K562 (cell line): ENCODE results near the gene LAMA2. TPM values are rescaled to one million over a fixed set of nuclear protein-coding genes. Genes with fewer than 3 reads are reported as not detected.

Source experiments
- ATAC-seq: fragments of 200-7000 bp; cut with Tn5 transposase; 3 replicates; pipeline ENCODE4 v1.9.1; 2020; ENCODE audit warnings: moderate library complexity
- BruUV-seq: library from RNA; stranded (reverse); fragments of 400-500 nt; replicated peaks from 2 replicates; lab custom pipeline; 2021; lab: Mats Ljungman, UMichigan
- CTCF ChIA-PET: fragments of 300-600 bp; formaldehyde crosslinking; extraction: SDS; loops from one replicate; lab custom pipeline; 2021; ENCODE audit warnings: low intra/inter-chr PET ratio; lab: Yijun Ruan, JAX
- POLR2A ChIA-PET: fragments of 300-600, 350-650 bp; sonication (Branson Sonifier 250); formaldehyde crosslinking; extraction: SDS; loops from one replicate; lab custom pipeline; 2021; ENCODE audit warnings: antibody characterized with exemption, inconsistent platforms; lab: Yijun Ruan, JAX
- DNase-seq, 4 experiments: peaks; one replicate each; pipeline versions ENCODE4 v3.0.0 to v3.0.0-alpha.2; 2011 to 2018; ENCODE audit warnings: low spot score in 3 of 4, mixed read lengths in 3 of 4; ENCODE audit errors: extremely low read depth in 1 of 4
- FAIRE-seq: peaks from 2 replicates; lab custom pipeline; 2011; peaks lifted over from hg19 to GRCh38; lab: Jason Lieb, UNC
- H2AFZ ChIP-seq: 2 replicates; pipeline ENCODE4 v1.6.0; 2011; ENCODE audit warnings: low read depth, low read length, control low read depth, inconsistent platforms
- H3K27ac ChIP-seq: fragments of 200-600 bp; 3 replicates; pipeline ENCODE4 v1.8.0; 2011; ENCODE audit warnings: low read depth, mild to moderate bottlenecking, control low read depth, inconsistent platforms, low read length, moderate library complexity, mixed read lengths; ENCODE audit errors: extremely low read depth
- H3K27me3 ChIP-seq, 2 experiments: fragments of 300-600 bp in 1 of 2; 2 replicates in 1 of 2; 3 replicates in 1 of 2; pipeline versions ENCODE4 v1.6.0 to v1.8.0; 2011; ENCODE audit warnings: inconsistent platforms in 2 of 2, low read length in 2 of 2, mild to moderate bottlenecking in 1 of 2, mixed read lengths in 1 of 2, moderate library complexity in 1 of 2; ENCODE audit not compliant: control insufficient read depth in 2 of 2, insufficient read depth in 2 of 2
- H3K36me3 ChIP-seq: fragments of 300-600 bp; 3 replicates; pipeline ENCODE4 v1.8.0; 2011; ENCODE audit warnings: mild to moderate bottlenecking, low read length, inconsistent platforms; ENCODE audit not compliant: control insufficient read depth, insufficient read depth
- H3K4me1 ChIP-seq, 2 experiments: fragments of 200-600 bp in 1 of 2; replicated peaks in 1 of 2; 2 replicates in 1 of 2; 3 replicates in 1 of 2; pipeline versions ENCODE4 v1.5.1 to v1.8.0; 2011; ENCODE audit warnings: inconsistent platforms in 2 of 2, low read length in 2 of 2, mild to moderate bottlenecking in 1 of 2, mixed read lengths in 1 of 2, moderate library complexity in 1 of 2; ENCODE audit not compliant: control insufficient read depth in 2 of 2, insufficient read depth in 2 of 2
- H3K4me2 ChIP-seq: 2 replicates; pipeline ENCODE4 v1.6.1; 2011; ENCODE audit warnings: low read length, control low read depth, inconsistent platforms, mixed read lengths; ENCODE audit not compliant: insufficient read depth
- H3K4me3 ChIP-seq: fragments of 200-600 bp; sonication (generic), shearing (Covaris generic); 2 replicates; pipeline ENCODE4 v1.5.1; 2016; ENCODE audit warnings: control low read depth, inconsistent platforms
- H3K79me2 ChIP-seq: fragments of 200-600 bp; 3 replicates; pipeline ENCODE4 v1.8.0; 2011; ENCODE audit warnings: low read length, inconsistent platforms; ENCODE audit not compliant: control insufficient read depth, insufficient read depth
- H3K9ac ChIP-seq, 2 experiments: 2 replicates each; pipeline versions ENCODE4 v1.6.0 to v1.6.1; 2011; ENCODE audit warnings: low read depth in 2 of 2, low read length in 2 of 2, control low read depth in 1 of 2, inconsistent platforms in 1 of 2, mild to moderate bottlenecking in 1 of 2, mixed read lengths in 1 of 2; ENCODE audit not compliant: insufficient read depth in 1 of 2
- H3K9me1 ChIP-seq: one replicate; pipeline ENCODE4 v1.6.0; 2011; ENCODE audit warnings: inconsistent platforms, mild to moderate bottlenecking, low read length, moderate library complexity; ENCODE audit not compliant: control insufficient read depth, insufficient read depth
- H3K9me3 ChIP-seq: replicated peaks from 2 replicates; pipeline ENCODE4 v1.5.1; 2011; ENCODE audit warnings: low read depth, low read length, inconsistent platforms; ENCODE audit not compliant: control insufficient read depth, insufficient read depth
- H4K20me1 ChIP-seq: replicated peaks from 2 replicates; pipeline ENCODE4 v1.6.1; 2011; ENCODE audit warnings: low read length, inconsistent platforms, mixed read lengths; ENCODE audit not compliant: control insufficient read depth, insufficient read depth
- BHLHE40 ChIP-seq: IDR thresholded peaks from 2 replicates; pipeline ENCODE4 v1.6.1; 2011; ENCODE audit warnings: low read length, improper control_type of control experiment
- WGBS: fragments of 100-300 bp; shearing (Covaris generic); methylation state at CpG from one replicate; pipeline ENCODE4 v1.1.6; 2016; ENCODE audit warnings: low coverage, mixed read lengths; ENCODE audit not compliant: insufficient coverage; ENCODE audit errors: missing lambda C conversion rate; 5-methylcytosine and 5-hydroxymethylcytosine counted together
- in situ Hi-C: fragments of 300-500 bp; cut with MboI; formaldehyde crosslinking; loops from 4 replicates; pipeline ENCODE4 v1.15.0; 2018; ENCODE audit warnings: inconsistent platforms, mixed read lengths
- intact Hi-C: fragments of 100-400 bp; cut with micrococcal nuclease; formaldehyde crosslinking; loops from 2 replicates; pipeline ENCODE4 v1.14.2; 2022
- polyA plus RNA-seq, 8 experiments: library from polyadenylated mRNA; depleted of rRNA in 4 of 8; stranded (reverse) in 5 of 8; unstranded in 3 of 8; fragments of >200 nt; fragmentation: Nextera tagmentation in 2 of 8; fragmentation: Illumina TruSeq in 1 of 8; extraction: Ambion mirVana in 2 of 8; extraction: Trizol in 1 of 8; gene quantifications; 2 replicates each; pipeline versions ENCODE4 v1.2.1 to v1.2.3, GENCODE V29; 2011 to 2014; ENCODE audit warnings: inconsistent platforms in 1 of 8, missing spikeins in 1 of 8
- total RNA-seq, 7 experiments: library from RNA; depleted of rRNA in 6 of 7; stranded (reverse); fragments of >200 nt in 6 of 7; fragmentation: Illumina TruSeq in 2 of 7; extraction: Trizol in 2 of 7; gene quantifications; 2 replicates each; pipeline versions ENCODE4 v1.2.1 to v1.2.3, GENCODE V29; 2011 to 2021; ENCODE audit warnings: low replicate concordance in 1 of 7
- TF ChIP-seq, protein P1 (sequence below), 2 experiments: fragments of 450-650 bp; IDR thresholded peaks; 2 replicates each; pipeline ENCODE4 v1.6.1; 2018; ENCODE audit warnings: mild to moderate bottlenecking in 2 of 2, low read depth in 1 of 2; ENCODE audit not compliant: partially characterized antibody in 2 of 2

LAMA2 gene
- total and polyA plus RNA-seq, 9 of the 15 experiments (the other 6 are each of a cell fraction or from before 2014, with no cell fraction given): 0.04 to 1.5 (median 0.36) TPM

DNA sequence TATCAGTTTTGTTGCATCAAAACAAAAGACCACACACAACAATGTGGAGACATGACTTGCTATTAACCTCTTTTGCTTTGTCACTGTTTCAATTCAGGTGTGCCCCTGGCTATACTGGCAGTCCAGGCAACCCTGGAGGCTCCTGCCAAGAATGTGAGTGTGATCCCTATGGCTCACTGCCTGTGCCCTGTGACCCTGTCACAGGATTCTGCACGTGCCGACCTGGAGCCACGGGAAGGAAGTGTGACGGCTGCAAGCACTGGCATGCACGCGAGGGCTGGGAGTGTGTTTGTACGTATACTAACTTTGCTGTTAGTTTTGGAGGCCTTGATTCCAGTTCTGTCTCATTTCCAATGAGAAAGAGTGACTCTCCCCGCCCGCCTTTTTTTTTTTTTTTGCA is 470.1 kb downstream of the LAMA2 start:
- FAIRE-seq (no peak), DNase-seq (no peak), ATAC-seq (no peak)
- 0% methylated on average over 9 of the region's 9 CpGs for WGBS
- H3K27me3 ChIP-seq: no peaks in the 10 kb centered on the region
- no TSS peak for BruUV-seq
- no peak overlapping the region for H3K27ac ChIP-seq
- intact Hi-C loops (no loop called here), in situ Hi-C loops (no loop called here)
- no peaks in the 10 kb centered on the region for H4K20me1 ChIP-seq
- no peaks in the 10 kb centered on the region for H3K9me1 ChIP-seq
- H3K9ac ChIP-seq: no peak overlapping the region
- no peak overlapping the region for H3K4me3 ChIP-seq
- H3K4me2 ChIP-seq: no peak overlapping the region
- ChIA-PET CTCF (no interaction called here), POLR2A (no interaction called here)
- H2AFZ ChIP-seq: no peak overlapping the region
- no peaks in the 10 kb centered on the region for H3K79me2 ChIP-seq
- TF ChIP-seq, protein P1, sequence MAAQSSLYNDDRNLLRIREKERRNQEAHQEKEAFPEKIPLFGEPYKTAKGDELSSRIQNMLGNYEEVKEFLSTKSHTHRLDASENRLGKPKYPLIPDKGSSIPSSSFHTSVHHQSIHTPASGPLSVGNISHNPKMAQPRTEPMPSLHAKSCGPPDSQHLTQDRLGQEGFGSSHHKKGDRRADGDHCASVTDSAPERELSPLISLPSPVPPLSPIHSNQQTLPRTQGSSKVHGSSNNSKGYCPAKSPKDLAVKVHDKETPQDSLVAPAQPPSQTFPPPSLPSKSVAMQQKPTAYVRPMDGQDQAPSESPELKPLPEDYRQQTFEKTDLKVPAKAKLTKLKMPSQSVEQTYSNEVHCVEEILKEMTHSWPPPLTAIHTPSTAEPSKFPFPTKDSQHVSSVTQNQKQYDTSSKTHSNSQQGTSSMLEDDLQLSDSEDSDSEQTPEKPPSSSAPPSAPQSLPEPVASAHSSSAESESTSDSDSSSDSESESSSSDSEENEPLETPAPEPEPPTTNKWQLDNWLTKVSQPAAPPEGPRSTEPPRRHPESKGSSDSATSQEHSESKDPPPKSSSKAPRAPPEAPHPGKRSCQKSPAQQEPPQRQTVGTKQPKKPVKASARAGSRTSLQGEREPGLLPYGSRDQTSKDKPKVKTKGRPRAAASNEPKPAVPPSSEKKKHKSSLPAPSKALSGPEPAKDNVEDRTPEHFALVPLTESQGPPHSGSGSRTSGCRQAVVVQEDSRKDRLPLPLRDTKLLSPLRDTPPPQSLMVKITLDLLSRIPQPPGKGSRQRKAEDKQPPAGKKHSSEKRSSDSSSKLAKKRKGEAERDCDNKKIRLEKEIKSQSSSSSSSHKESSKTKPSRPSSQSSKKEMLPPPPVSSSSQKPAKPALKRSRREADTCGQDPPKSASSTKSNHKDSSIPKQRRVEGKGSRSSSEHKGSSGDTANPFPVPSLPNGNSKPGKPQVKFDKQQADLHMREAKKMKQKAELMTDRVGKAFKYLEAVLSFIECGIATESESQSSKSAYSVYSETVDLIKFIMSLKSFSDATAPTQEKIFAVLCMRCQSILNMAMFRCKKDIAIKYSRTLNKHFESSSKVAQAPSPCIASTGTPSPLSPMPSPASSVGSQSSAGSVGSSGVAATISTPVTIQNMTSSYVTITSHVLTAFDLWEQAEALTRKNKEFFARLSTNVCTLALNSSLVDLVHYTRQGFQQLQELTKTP (IDR thresholded peaks at IDR 0.05; ENCODE audit: low read depth in 1 of 2, partially characterized antibody in 2 of 2): no peak
- TF ChIP-seq BHLHE40: 0 out of 2 replicates have a peak, but pooled peaks have one; percentile 18
- H3K36me3 ChIP-seq: no peaks in the 10 kb centered on the region; the same call in 2 of the 3 replicates
- H3K4me1 ChIP-seq: no peaks in the 10 kb centered on the region
- H3K9me3 ChIP-seq: no peaks in the 10 kb centered on the region
